Measurements from ENCODE around the gene SAP25.
"Not testable (repeated sequence)": the region's sequence is repeated elsewhere in the genome, so short reads cannot be mapped to it uniquely, and the experiment has no call there.

SAP25 gene

GRCh38 chr7:100556541-100556940, 17.2 kb downstream of the SAP25 start:
- no peak for DNase-seq

GRCh38 chr7:100555701-100556100, 18.0 kb downstream of the SAP25 start:
- no peak for DNase-seq

GRCh38 chr7:100553032-100553431, 20.7 kb downstream of the SAP25 start:
- DNase-seq: no peak

GRCh38 chr7:100552532-100552931, 21.2 kb downstream of the SAP25 start:
- DNase-seq: no peak

GRCh38 chr7:100548446-100548845, 25.3 kb downstream of the SAP25 start:
- not testable (repeated sequence) for DNase-seq

- DNase-seq: no peak
Observed at GRCh38 chr7:100547872-100548271, 25.8 kb downstream of the SAP25 start.

- DNase-seq: no peak
Observed at GRCh38 chr7:100546926-100547800, 26.5 kb downstream of the SAP25 start.

- DNase-seq: peak; percentile 27
Observed at GRCh38 chr7:100546129-100546925, 27.4 kb downstream of the SAP25 start.

- peak; percentile 50 for DNase-seq
Observed at GRCh38 chr7:100545360-100546128, 28.2 kb downstream of the SAP25 start.

GRCh38 chr7:100544967-100545359, 28.7 kb downstream of the SAP25 start:
- no peak for DNase-seq

GRCh38 chr7:100544386-100544785, 29.3 kb downstream of the SAP25 start:
- no peak for DNase-seq

- no peak for DNase-seq
Observed at GRCh38 chr7:100543586-100543985, 30.1 kb downstream of the SAP25 start.

GRCh38 chr7:100541309-100541708, 32.4 kb downstream of the SAP25 start:
- DNase-seq: not testable (repeated sequence)

- DNase-seq: no peak
Observed at GRCh38 chr7:100540073-100540723, 33.5 kb downstream of the SAP25 start.

- no peak for DNase-seq
Observed at GRCh38 chr7:100539436-100540006, 34.2 kb downstream of the SAP25 start.

GRCh38 chr7:100538654-100539435, 34.9 kb downstream of the SAP25 start, which contains the start of gene AGFG2:
Gene AGFG2, plus strand, starts transcription at chr7:100539203. Its CDS starts 144 bp downstream, at chr7:100539347.
- DNase-seq: peak; percentile 100

GRCh38 chr7:100538348-100538653, 35.4 kb downstream of the SAP25 start:
- no peak for DNase-seq

GRCh38 chr7:100536695-100537094, 37.0 kb downstream of the SAP25 start:
- not testable (repeated sequence) for DNase-seq

- DNase-seq: not testable (repeated sequence)
Observed at GRCh38 chr7:100535982-100536381, 37.7 kb downstream of the SAP25 start.

- DNase-seq: no peak
Observed at GRCh38 chr7:100532165-100533022, 41.3 kb downstream of the SAP25 start.
